Smooth muscle cell of the umbilical artery (primary cell): ENCODE measurements around the gene FILIP1. TPM values are rescaled to one million over a fixed set of nuclear protein-coding genes. Genes with fewer than 3 reads are reported as not detected.

ENCODE experiments used
- total RNA-seq: library from RNA; depleted of rRNA; stranded (reverse); fragments of >200 nt; gene quantifications from 2 replicates; pipeline ENCODE4 v1.2.3, GENCODE V29; 2014

FILIP1 gene
- total RNA-seq, result 0.37 and 1.2 TPM in 2 replicates

GRCh38 chr6:75493400-75494064, at the start of gene FILIP1:
FILIP1 (minus strand) TSS chr6:75493800; CDS start chr6:75414972, 78,828 bp downstream.

GRCh38 chr6:75284632-75285282, 208.8 kb downstream of the FILIP1 start, which contains the start of gene TMEM30A:
TMEM30A (minus strand) TSS chr6:75284792; CDS start chr6:75284638, 154 bp downstream.

GRCh38 chr6:75243333-75244062, 250.1 kb downstream of the FILIP1 start, which contains the start of gene COX7A2:
COX7A2 (minus strand) TSS chr6:75243801; CDS start chr6:75243734, 67 bp downstream.

Other genes with a start within 250 kb of the FILIP1 start
- gene COX7A2, start 250.0 kb downstream of the FILIP1 start, total RNA-seq, result 36.5 and 300 TPM in 2 replicates
- 357 and 367 TPM in 2 replicates for gene TMEM30A, start 209.0 kb downstream of the FILIP1 start, total RNA-seq
- gene SENP6, start 108.1 kb upstream of the FILIP1 start, total RNA-seq, result 73.6 and 83.7 TPM in 2 replicates